ENCODE measurements around the gene TOX2.

The TOX2 gene

GRCh38 chr20:44092551-44093248 lies 178.0 kb downstream of the TOX2 start:
- DNase-seq (ENCODE audit: low read depth in 1 of 2, low spot score in 1 of 2): no peak

DNA sequence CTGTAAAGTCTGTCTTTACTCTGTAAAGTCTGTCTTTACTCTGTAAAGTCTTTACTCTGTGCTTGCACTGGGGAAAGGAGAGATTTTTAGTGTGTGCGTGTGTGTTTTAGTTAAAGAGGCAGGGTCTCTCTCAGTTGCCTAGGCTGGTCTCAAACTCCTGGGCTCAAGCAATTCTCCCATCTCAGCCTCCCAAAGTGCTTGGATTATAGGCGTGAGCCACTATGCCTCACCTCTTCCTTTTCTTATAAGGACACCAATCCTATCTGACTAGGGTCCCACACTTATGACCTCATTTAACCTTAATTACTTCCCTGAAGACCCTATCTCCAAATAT lies 178.6 kb downstream of the TOX2 start:
- DNase-seq (ENCODE audit: low read depth in 1 of 2, low spot score in 1 of 2): no peak

- DNase-seq (ENCODE audit: low read depth in 1 of 2, low spot score in 1 of 2): no peak
Observed at GRCh38 chr20:44095831-44096230, 181.2 kb downstream of the TOX2 start.

GRCh38 chr20:44097521-44098255 lies 183.0 kb downstream of the TOX2 start:
- DNase-seq (ENCODE audit: low read depth in 1 of 2, low spot score in 1 of 2): no peak

- DNase-seq (ENCODE audit: low read depth in 1 of 2, low spot score in 1 of 2): no peak
Observed at GRCh38 chr20:44098256-44098630, 183.6 kb downstream of the TOX2 start.

- no peak for DNase-seq (ENCODE audit: low read depth in 1 of 2, low spot score in 1 of 2)
Observed at GRCh38 chr20:44098657-44099056, 184.0 kb downstream of the TOX2 start.

DNA sequence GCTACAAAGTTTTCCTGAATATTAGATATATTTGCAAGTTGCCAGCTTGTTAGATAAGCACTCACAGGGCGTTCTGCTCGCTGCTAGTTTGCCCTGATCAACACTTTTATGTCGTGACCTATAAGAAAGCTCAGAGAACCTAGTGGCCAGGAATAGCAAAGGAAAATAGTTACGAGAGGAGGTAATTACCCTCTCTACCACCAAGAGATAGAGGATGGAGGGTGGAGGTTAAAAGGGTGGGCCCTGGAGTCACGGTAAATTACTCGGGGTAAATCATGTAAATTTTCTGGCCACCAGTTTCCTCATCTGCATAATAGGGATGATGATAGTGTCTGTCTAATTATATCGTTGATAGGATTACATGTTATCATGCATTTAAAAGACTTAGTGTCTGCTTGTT lies 185.2 kb downstream of the TOX2 start:
- no peak for DNase-seq (ENCODE audit: low read depth in 1 of 2, low spot score in 1 of 2)

- DNase-seq (ENCODE audit: low read depth in 1 of 2, low spot score in 1 of 2): no peak
Observed at GRCh38 chr20:44102582-44102981, 187.9 kb downstream of the TOX2 start.

DNA sequence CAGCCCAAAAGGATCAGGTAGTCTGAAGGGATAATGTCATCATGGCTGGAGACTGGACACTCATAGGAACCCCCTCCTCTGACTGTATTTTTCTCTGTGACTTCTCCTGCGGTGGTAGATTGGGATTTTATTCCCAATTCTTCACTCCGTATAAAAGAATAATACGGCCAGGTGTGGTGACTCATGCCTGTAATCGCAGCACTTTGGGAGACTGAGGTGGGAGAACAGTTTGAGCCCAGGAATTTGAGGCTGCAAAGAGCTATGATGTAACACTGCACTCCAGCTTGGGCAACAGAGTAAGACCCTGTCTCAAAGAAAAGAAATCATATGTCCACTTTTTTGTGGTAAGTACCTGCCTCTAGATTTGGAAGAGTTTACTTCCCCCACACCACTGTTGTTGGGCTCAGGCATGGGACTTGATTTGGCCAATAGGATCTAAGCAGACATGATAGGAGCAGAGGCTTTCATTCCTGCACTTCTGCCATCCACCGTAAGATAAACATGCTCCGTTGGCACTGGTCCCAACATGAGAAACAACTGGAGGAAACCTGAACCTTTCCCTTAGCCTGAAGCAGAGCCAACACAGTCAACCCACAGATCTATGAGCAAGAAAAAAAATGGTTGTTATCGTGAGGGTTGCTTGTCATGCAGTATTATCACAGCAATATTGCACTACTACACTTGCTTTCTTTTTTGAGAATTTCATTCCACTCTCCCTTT lies 190.3 kb downstream of the TOX2 start:
- DNase-seq (ENCODE audit: low read depth in 1 of 2, low spot score in 1 of 2): no peak

- DNase-seq (ENCODE audit: low read depth in 1 of 2, low spot score in 1 of 2): no peak
Observed at GRCh38 chr20:44106615-44107014, 192.0 kb downstream of the TOX2 start.

- no peak for DNase-seq (ENCODE audit: low read depth in 1 of 2, low spot score in 1 of 2)
Observed at GRCh38 chr20:44109951-44110361, 195.3 kb downstream of the TOX2 start.

GRCh38 chr20:44110816-44111568 lies 196.3 kb downstream of the TOX2 start:
- DNase-seq (ENCODE audit: low read depth in 1 of 2, low spot score in 1 of 2): no peak

DNA sequence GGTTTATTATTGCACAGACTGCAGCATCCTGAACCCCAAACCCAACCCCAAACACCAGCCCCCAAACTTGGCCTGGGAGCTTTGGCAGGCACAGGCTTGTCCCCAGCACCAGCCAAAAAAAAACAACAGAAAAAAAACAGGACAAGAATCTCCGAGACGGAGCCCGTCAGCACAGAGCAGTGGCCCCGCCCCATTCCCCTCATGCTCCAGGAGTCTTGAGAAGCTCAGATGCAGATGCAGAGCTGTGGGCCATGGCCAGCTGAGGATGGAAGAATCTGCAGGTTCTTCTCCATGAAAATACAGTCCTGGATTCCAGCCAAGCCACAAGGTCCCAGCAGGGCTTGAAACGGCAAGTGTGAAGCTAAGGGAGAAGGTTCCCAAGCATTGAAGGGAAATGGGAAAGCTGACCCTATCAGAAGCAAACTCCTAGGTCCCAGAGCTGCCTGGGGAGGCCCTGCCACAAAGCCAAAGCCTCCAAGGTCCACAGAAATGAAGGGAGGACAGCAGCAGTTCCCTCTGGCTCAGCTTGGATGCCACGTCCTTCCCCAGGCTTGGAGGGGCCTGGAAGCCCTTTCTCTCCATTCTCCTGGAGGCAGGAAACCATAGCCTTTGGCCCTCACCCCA lies 197.2 kb downstream of the TOX2 start:
- no peak for DNase-seq (ENCODE audit: low read depth in 1 of 2, low spot score in 1 of 2)

GRCh38 chr20:44112456-44112855 lies 197.8 kb downstream of the TOX2 start:
- no peak for DNase-seq (ENCODE audit: low read depth in 1 of 2, low spot score in 1 of 2)

DNA sequence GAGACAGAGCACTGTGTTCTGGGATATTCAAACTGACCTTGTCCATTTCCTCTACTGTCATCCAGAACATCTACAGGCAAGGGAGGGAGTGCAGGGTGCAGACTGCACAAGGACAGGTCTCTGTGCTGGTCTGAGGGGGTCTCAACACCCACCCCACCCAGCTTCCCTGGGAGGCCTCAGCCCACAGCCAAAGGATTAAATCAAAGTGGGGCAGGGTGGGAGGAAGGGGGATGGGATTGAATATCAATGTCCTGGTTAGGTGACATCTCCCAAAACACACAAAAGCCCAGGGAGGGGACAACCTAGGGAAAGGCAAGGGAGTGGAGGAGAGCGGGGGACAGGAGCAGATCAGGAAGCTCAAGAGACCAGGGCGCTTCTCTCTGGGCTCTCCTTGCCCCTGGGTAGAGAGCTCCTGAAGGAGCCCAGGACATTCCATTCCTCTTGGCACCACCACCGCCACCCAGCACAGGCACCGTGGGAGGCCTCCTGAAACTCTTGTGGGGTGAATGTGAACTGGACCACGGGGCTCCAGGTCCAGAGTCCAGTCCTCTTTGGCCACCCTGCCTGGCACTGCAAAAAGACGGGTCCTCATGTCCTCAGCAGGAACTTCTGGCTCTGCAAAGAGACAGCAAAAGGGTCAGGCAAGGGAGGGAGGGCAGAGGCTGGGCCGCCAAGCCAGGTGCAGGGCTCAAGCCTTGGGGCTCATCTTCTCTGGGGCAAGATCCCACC lies 198.4 kb downstream of the TOX2 start:
- DNase-seq (ENCODE audit: low read depth in 1 of 2, low spot score in 1 of 2): no peak

- no peak for DNase-seq (ENCODE audit: low read depth in 1 of 2, low spot score in 1 of 2)
Observed at GRCh38 chr20:44113618-44114376, 199.1 kb downstream of the TOX2 start.

DNA sequence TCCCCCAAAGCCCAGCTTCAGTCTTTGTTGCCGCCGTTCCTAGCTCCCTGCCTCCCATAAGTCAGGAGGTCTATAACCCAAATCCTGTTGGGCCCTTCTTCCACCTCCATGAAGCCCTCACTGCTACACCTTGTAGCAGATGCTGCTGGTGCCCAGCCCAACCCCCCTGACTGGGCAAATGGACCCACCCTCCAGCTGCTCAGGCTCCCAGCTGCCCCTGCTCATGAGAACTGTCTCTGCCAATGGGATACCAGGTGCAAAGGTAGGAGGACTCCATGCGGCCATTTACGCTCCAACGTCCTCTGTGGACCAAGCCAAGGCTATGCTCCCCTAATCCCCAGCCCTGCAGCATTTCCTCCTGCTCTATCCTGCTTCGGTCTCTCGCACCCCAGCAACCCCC lies 200.5 kb downstream of the TOX2 start:
- DNase-seq (ENCODE audit: low read depth in 1 of 2, low spot score in 1 of 2): no peak

DNA sequence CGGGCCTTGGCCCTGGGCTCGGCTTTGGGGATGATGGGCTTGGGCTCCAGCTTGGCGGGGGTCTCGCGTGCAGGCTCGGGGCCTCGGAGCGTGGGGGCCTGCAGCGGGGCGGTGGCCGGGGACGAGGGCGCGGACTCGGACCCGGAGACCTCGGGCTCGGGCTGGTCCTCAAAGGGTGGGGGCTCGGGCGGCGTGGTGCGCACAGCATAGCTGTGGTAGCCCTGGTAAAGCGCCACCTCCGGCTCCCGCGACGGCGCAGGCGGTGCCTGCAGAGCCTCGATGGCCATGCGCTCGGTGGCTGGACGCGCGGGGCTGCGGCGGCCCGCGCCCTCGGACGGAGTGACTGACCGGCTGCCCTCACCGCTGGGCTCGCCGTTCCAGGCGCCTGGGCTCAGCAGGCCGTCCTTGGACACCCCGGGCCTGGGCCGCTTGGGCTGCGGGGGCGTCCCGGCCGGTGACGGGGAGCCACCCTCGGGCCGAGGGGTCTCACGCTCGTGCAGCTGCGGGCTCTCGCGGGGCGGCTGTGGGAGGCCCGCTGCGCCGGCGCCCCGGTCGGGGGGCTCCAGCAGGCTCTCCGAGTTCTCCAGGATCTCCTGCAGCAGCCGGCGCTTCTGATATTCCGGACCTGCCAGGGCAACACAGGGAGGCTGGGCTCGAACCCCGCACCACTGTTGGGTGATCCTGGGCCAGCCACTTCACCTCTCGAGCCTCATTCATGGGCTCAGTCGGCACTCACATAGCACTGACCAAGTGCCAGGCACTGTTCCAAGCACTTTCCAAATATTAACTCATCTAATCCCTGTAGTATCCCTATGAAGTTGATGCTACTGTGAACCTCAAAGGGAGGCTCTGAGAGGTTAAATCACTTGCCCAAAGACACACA lies 201.4 kb downstream of the TOX2 start:
- DNase-seq (ENCODE audit: low read depth in 1 of 2, low spot score in 1 of 2): no peak
